Measurements from ENCODE around the gene PRPF31. TPM values are rescaled to one million over a fixed set of nuclear protein-coding genes. Genes with fewer than 3 reads are reported as not detected.

The PRPF31 gene
- total and polyA plus RNA-seq, 8 donors: 14.4 to 47.1 (median 21.0) TPM

GRCh38 chr19:54109651-54110050, 5.9 kb upstream of the PRPF31 start:
- Histone ChIP-seq H3K4me3 (no peak overlapping the region), H3K27me3 (no peaks in the 10 kb centered on the region), H3K36me3 (peaks cover 0 to 21% (median 0%) of the 10 kb centered on the region in 3 donors), H3K9me3 (no peaks in the 10 kb centered on the region), H3K4me1 (peaks cover 4 to 6% (median 5%) of the 10 kb centered on the region in 3 donors), H3K27ac (no peak overlapping the region)
- DNase-seq: no peak
- ATAC-seq: no peak
- 79 to 82% methylated on average over 6 of the region's 6 CpGs for WGBS, 2 donors
- FAIRE-seq: no peak
- no peak for TF ChIP-seq CTCF (IDR thresholded peaks at IDR 0.05)
- intact Hi-C loops (cut with DNase I): no loop called here

DNA sequence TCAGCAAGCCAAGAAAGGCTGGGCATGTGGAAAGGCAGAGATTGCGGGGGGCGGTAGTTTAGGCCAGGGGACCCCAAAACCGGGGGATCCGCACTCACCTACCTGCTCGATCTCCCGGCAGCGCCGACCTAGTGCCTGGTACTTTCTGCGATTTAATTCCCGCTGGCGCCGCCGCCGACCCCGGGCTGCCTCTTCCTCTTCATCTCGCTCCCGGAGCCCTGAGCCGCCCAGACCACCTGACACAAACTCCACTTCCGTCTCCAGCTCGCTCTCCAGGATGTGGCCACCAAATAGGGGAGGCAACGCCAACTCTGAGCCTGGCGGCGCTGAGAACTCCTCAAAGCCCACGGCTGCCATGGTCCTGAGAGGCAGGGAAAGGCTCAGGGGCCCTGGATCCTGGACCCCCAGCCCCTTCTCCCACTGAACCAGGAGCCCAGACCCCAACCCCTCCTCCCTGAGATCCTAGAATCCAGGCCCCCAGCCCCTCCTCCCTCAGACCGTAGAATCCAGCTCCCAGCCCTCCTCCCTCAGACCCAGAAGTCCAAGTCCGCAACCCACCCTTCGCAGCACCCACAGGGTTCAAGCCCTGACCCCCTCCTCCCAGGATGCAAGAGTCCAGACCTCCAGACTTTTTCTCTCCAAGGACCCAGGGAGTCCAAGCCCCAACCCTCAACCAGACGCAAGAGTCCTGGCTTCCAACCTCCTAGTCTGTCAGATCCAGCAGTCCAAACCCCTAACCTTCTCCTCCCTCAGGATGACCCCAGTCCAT, 1.0 kb upstream of the PRPF31 start:
- Histone ChIP-seq H3K27me3 (no peaks in the 10 kb centered on the region), H3K27ac (peak overlapping the region in 1 of 4 donors; percentile 83), H3K9me3 (no peaks in the 10 kb centered on the region), H3K4me1 (peaks cover 10 to 14% (median 10%) of the 10 kb centered on the region in 3 donors), H3K4me3 (peak overlapping the region; percentile 60 to 95 (median 72)), H3K36me3 (peaks cover 0 to 8% (median 0%) of the 10 kb centered on the region in 3 donors)
- 16 to 22% methylated on average over 28 of the region's 28 CpGs for WGBS, 2 donors
- DNase-seq (peak in 2 of 6 donors; percentile 34 to 37), ATAC-seq (peak in 2 of 4 donors; percentile 34 to 43), FAIRE-seq (no peak)
- no peak for TF ChIP-seq CTCF (IDR thresholded peaks at IDR 0.05)
- intact Hi-C loops (cut with DNase I): no loop called here

- 95 to 96% methylated on average over 10 of the region's 10 CpGs for WGBS, 2 donors
- Histone ChIP-seq H3K4me3 (no peak overlapping the region), H3K4me1 (peaks cover 4 to 6% (median 4%) of the 10 kb centered on the region in 3 donors), H3K36me3 (peaks cover 7 to 59% (median 36%) of the 10 kb centered on the region in 3 donors), H3K27me3 (no peaks in the 10 kb centered on the region), H3K9me3 (no peaks in the 10 kb centered on the region), H3K27ac (no peak overlapping the region)
- intact Hi-C loops (cut with DNase I): no loop called here
- FAIRE-seq (no peak), ATAC-seq (no peak), DNase-seq (no peak)
- no peak for TF ChIP-seq CTCF (IDR thresholded peaks at IDR 0.05)
Measured at GRCh38 chr19:54121259-54121658, 5.7 kb downstream of the PRPF31 start.

- intact Hi-C loops (cut with DNase I): no loop called here
- no peak for FAIRE-seq
- Histone ChIP-seq H3K27ac (no peak overlapping the region), H3K36me3 (peaks cover 7 to 67% (median 40%) of the 10 kb centered on the region in 3 donors), H3K4me1 (no peaks in the 10 kb centered on the region), H3K27me3 (no peaks in the 10 kb centered on the region), H3K9me3 (no peaks in the 10 kb centered on the region), H3K4me3 (no peak overlapping the region)
- no peak for TF ChIP-seq CTCF (IDR thresholded peaks at IDR 0.05)
- peak in 2 of 6 donors; percentile 15 to 68 for DNase-seq
- ATAC-seq: no peak
- 94 to 97% methylated on average over 16 to 17 of the region's 17 CpGs for WGBS, 2 donors
Measured at GRCh38 chr19:54123682-54124081, 8.1 kb downstream of the PRPF31 start.

- intact Hi-C loops (cut with DNase I): no loop called here
- TF ChIP-seq CTCF (IDR thresholded peaks at IDR 0.05): no peak
- FAIRE-seq (no peak), ATAC-seq (no peak), DNase-seq (peak in 2 of 6 donors; percentile 22 to 50)
- Histone ChIP-seq H3K27me3 (no peaks in the 10 kb centered on the region), H3K27ac (no peak overlapping the region), H3K36me3 (peaks cover 7 to 73% (median 44%) of the 10 kb centered on the region in 3 donors), H3K4me3 (no peak overlapping the region), H3K9me3 (no peaks in the 10 kb centered on the region), H3K4me1 (no peaks in the 10 kb centered on the region)
- WGBS, 2 donors: 92 to 95% methylated on average over 19 of the region's 19 CpGs
Measured at GRCh38 chr19:54124393-54124792, 8.8 kb downstream of the PRPF31 start.
